ENCODE measurements around the gene UPF2.

- TF ChIP-seq EZH2 (optimal IDR thresholded peaks at IDR 0.05; ENCODE audit: low read depth, low read length) (no peak), CTCF (IDR thresholded peaks at IDR 0.05; ENCODE audit: low read length) (no peak)
These were observed 155.0 kb downstream of the UPF2 start for GRCh38 chr10:11887381-11888227.
